ENCODE measurements around the gene USH2A.

DNA sequence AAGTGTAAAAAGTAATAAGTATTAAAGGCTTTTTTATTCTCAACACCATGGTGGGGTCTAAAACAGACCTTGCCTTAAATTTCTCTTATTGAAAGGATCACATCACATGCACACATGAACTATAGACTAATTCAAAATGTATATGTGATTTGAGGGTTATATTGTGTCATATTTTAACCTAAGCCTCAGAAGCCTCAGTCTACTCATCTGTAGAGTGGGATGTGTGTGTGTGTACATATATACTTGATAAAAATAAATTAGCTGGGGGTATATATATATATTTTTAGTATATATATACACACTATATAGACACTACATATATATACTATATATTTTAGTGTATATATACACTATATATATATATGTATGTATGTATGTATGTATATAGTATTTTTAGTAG is 797.3 kb downstream of the USH2A start:
- TF ChIP-seq CTCF (IDR thresholded peaks at IDR 0.05) = no peak
- TF ChIP-seq EP300 (IDR thresholded peaks at IDR 0.05) = no peak

Data from tibial nerve (tissue), 4 donors.